Fibroblast of pulmonary artery (primary cell): ENCODE results near the gene ACY1.

Source experiments
- DNase-seq: peaks from one replicate; pipeline ENCODE4 v3.0.0-alpha.2; 2010; ENCODE audit warnings: low read depth
- H3K4me3 ChIP-seq: replicated peaks from 2 replicates; pipeline ENCODE4 v1.5.1; 2011; ENCODE audit warnings: low read depth, mild to moderate bottlenecking, control low read depth, low read length, moderate library complexity
- TF ChIP-seq, protein P1 (sequence below): IDR thresholded peaks from 2 replicates; pipeline ENCODE4 v1.5.1; 2011; ENCODE audit warnings: mild to moderate bottlenecking, control low read depth, low read length, inconsistent platforms; ENCODE audit errors: missing control alignments

The ACY1 gene

DNA sequence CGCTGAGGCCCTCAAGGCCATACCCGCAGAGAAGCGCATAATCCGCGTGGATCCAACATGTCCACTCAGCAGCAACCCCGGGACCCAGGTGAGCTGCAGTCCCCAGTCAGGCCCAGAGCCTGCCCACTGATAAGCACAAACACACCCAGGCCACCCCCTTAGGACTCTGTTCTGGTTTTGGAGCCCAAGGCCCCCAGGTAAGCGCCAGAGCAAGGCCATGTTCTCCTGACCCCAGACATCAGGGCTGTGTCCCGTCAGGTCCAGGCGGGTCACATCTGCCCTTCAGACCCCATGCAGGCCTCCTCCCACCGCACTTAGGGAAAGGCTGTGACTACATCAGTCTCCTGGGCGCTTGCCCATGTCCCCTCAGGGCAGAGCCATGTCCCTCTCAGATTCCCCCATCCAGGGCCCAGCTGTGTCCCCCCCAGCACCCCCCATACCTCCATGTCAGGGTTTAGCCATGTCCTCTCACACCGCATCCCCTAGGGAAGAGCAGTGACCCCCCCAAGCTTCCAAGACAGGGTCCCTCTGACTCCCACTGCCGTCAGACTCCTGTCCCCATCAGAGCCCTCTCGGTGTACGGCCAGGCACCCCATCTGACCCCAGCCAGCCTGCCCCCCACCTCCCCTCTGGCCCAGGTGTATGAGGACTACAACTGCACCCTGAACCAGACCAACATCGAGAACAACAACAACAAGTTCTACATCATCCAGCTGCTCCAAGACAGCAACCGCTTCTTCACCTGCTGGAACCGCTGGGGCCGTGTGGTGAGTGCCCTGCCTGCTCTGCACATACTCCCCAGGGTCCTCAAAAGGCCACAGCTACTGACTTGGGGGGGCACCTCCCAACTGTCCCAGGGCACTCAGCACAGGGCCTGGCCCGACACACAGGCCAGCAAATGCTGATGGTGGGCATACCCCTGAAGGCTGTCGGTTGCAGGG, 39.6 kb upstream of the ACY1 start:
- TF ChIP-seq, protein P1, sequence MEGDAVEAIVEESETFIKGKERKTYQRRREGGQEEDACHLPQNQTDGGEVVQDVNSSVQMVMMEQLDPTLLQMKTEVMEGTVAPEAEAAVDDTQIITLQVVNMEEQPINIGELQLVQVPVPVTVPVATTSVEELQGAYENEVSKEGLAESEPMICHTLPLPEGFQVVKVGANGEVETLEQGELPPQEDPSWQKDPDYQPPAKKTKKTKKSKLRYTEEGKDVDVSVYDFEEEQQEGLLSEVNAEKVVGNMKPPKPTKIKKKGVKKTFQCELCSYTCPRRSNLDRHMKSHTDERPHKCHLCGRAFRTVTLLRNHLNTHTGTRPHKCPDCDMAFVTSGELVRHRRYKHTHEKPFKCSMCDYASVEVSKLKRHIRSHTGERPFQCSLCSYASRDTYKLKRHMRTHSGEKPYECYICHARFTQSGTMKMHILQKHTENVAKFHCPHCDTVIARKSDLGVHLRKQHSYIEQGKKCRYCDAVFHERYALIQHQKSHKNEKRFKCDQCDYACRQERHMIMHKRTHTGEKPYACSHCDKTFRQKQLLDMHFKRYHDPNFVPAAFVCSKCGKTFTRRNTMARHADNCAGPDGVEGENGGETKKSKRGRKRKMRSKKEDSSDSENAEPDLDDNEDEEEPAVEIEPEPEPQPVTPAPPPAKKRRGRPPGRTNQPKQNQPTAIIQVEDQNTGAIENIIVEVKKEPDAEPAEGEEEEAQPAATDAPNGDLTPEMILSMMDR = no peak

DNA sequence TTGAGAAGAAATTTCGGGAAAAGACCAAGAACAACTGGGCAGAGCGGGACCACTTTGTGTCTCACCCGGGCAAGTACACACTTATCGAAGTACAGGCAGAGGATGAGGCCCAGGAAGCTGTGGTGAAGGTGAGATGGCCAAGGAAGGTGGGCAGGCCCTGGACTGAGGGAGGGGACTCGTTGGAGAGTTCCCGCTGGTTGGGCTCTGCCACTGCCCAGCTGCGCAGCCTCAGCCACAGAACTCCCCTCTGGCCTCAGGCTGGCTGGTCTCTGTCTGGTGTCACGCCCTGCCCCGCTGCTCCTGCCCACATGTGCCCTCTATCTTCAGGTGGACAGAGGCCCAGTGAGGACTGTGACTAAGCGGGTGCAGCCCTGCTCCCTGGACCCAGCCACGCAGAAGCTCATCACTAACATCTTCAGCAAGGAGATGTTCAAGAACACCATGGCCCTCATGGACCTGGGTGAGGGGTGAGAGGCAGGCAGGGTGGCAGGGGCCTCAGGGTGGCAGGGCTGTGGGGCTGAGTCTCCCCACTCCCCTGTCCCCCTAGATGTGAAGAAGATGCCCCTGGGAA, 38.8 kb upstream of the ACY1 start:
- no peak overlapping the region for H3K4me3 ChIP-seq
- TF ChIP-seq, protein P1 = no peak
- no peak for DNase-seq

More for the DNA sequence above, 39.6 kb upstream of the ACY1 start:
- H3K4me3 ChIP-seq = no peak overlapping the region
- no peak for DNase-seq

DNA sequence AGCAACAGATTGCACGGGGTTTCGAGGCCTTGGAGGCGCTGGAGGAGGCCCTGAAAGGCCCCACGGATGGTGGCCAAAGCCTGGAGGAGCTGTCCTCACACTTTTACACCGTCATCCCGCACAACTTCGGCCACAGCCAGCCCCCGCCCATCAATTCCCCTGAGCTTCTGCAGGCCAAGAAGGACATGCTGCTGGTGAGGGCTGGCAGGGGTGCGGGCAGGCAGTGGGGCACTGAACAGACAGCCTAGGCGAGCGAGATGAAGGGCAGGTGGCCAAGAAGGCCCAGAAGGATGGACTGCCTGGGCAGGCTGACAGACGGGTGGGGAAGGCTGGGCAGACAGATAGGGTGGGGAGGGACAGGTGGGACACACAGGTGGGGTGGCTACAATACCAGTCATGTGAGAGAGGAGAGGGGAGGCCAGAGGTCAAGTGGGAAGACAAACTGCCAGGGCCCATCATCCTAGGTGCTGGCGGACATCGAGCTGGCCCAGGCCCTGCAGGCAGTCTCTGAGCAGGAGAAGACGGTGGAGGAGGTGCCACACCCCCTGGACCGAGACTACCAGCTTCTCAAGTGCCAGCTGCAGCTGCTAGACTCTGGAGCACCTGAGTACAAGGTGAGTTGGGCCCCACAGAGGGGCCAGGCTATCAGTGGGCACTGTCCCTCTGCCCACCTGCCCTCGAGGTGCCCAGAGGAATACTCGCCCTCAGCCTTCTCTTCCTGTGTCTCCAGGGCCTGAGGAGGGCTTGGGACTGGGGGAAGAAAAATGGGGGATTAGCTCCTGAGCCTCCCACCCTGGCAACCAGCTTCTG, 38.1 kb upstream of the ACY1 start:
- DNase-seq = no peak
- TF ChIP-seq, protein P1 = no peak
- H3K4me3 ChIP-seq = no peak overlapping the region

DNA sequence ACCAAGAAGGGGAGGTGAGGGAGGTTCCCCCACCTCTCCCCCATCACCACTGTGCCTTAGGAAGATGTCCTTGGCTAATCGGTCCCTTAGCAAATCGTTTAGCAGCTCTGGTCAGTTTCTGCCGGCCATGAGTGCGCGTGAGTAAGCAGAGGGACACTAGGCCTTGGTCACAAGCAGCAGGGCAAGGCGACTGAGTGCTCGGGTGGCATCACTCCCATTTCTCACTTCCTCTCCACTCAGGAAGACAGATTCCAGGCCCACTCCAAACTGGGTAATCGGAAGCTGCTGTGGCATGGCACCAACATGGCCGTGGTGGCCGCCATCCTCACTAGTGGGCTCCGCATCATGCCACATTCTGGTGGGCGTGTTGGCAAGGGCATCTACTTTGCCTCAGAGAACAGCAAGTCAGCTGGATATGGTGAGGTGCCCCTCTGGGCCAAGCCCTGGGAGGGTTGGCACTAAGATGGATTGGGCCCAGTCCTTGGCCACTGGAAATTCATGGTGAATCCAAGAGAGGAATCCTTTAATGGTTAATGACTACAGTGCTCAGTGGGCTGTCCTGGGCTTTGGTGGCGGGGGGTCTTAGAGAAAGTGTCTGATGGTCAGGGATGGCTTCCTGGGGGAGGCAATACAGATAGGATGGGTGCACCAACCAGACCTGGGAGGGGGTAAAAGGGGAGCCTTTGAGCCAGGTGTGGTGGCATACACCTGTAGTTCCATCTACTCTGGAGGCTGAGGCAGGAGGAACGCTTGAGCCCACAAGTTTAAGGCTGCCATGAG, 37.2 kb upstream of the ACY1 start:
- TF ChIP-seq, protein P1 = no peak
- no peak for DNase-seq
- no peak overlapping the region for H3K4me3 ChIP-seq

DNA sequence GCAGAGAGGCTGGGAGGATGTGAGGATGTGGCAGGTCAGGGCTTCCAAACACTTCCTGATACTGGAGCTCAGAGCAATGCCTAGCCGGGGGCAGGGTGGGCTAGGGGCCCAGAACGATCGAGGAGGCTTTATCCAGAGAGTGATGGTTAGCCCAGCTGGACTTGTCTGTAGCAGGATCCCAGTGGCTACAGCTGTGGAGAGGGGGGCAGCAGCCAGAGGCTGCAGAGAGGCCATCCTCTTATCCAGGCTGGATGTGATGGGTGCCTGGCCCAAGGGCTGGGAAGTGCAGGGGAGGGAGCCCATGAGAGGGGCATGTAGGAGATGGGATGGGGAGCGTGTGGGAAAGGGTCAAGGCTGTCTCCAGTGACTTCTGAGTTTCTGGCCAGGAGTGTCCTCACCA, 36.5 kb upstream of the ACY1 start:
- H3K4me3 ChIP-seq = no peak overlapping the region
- TF ChIP-seq, protein P1 = no peak
- DNase-seq = no peak

DNA sequence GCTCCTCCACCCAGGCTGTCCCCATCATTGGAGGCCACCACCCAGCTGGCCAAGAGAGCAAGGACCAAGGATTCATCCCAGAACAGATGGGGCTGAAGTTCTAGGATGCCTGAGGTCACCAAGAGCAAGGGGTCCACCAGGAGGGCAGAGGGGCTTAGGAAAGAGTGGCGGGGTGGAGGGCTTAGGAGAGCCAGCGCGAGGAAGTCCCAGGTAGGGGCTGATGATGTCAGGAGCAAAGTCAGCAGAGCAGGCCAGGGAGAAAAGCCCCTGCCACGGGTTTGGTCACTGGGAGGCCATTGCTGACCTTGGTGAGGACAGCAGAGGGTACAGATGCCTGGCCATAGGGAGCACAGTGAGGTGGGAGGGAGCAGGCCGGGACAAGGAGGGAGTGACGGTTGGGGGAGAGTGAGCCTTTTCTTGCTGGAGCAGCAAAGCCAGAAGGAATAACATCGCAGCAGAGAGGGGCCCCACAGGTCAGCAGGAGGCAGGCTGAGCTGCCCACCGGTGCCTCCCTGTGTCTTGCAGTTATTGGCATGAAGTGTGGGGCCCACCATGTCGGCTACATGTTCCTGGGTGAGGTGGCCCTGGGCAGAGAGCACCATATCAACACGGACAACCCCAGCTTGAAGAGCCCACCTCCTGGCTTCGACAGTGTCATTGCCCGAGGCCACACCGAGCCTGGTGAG, 36.0 kb upstream of the ACY1 start:
- TF ChIP-seq, protein P1 = no peak
- no peak overlapping the region for H3K4me3 ChIP-seq
- no peak for DNase-seq
